Transverse colon (tissue), 4 donors: ENCODE results near the gene SAT2. TPM values are rescaled to one million over a fixed set of nuclear protein-coding genes. Genes with fewer than 3 reads are reported as not detected.

Experiments used
- DNase-seq: peaks from one replicate; pipeline ENCODE4 v3.0.0-alpha.2; 2019
- H3K27ac ChIP-seq, 4 donors: fragments of 200-600 bp; sonication (generic); 2 replicates each; pipeline ENCODE4 v1.5.1; 2016 to 2018; ENCODE audit warnings: inconsistent platforms in 4 of 4
- H3K27me3 ChIP-seq: fragments of 200-600 bp; sonication (generic); 2 replicates; pipeline ENCODE4 v1.5.1; 2017; ENCODE audit warnings: inconsistent platforms
- H3K36me3 ChIP-seq, 4 donors: fragments of 200-600 bp; sonication (generic); 2 replicates each; pipeline ENCODE4 v1.5.1; 2017 to 2019; ENCODE audit warnings: inconsistent platforms in 4 of 4
- H3K4me1 ChIP-seq, 4 donors: fragments of 200-600 bp; sonication (generic); 2 replicates each; pipeline ENCODE4 v1.5.1; 2017 to 2020; ENCODE audit warnings: inconsistent platforms in 4 of 4
- H3K4me3 ChIP-seq, 4 donors: fragments of 200-600 bp; sonication (generic); 1 replicate in 1 of 4; 2 replicates in 3 of 4; pipeline versions ENCODE4 v1.5.1 to v1.6.1; 2017 to 2019; ENCODE audit warnings: inconsistent platforms in 4 of 4
- H3K9me3 ChIP-seq, 2 donors: fragments of 200-600 bp; sonication (generic); 2 replicates each; pipeline ENCODE4 v1.5.1; 2017 to 2019; ENCODE audit warnings: inconsistent platforms in 2 of 2
- CTCF ChIP-seq, 5 experiments: fragments of 200-600 bp in 3 of 5; fragments of 450-650 bp in 2 of 5; sonication (generic) in 3 of 5; IDR thresholded peaks; 1 replicate in 2 of 5; 2 replicates in 3 of 5; pipeline ENCODE4 v1.5.1; 2016 to 2017; ENCODE audit warnings: antibody characterized with exemption in 5 of 5, inconsistent platforms in 3 of 5, mild to moderate bottlenecking in 2 of 5, moderate library complexity in 1 of 5
- EP300 ChIP-seq: sonication (generic); formaldehyde crosslinking; IDR thresholded peaks from one replicate; pipeline ENCODE4 v1.6.1; 2017; ENCODE audit warnings: antibody characterized with exemption, low read depth
- POLR2A ChIP-seq: fragments of 450-650 bp; IDR thresholded peaks from one replicate; pipeline ENCODE4 v1.6.1; 2016; ENCODE audit warnings: antibody characterized with exemption, mild to moderate bottlenecking, moderate library complexity
- POLR2AphosphoS5 ChIP-seq, 3 donors: sonication (generic); formaldehyde crosslinking; IDR thresholded peaks; one replicate each; pipeline ENCODE4 v1.6.1; 2016; ENCODE audit warnings: antibody characterized with exemption in 3 of 3
- WGBS, 2 donors: methylation state at CpG; one replicate each; pipeline ENCODE4 v1.1.5; 2018; ENCODE audit warnings: low coverage in 1 of 2; 5-methylcytosine and 5-hydroxymethylcytosine counted together
- in situ Hi-C, 4 donors: fragments of 200-750 bp; cut with MboI; loops; one replicate each; pipeline versions ENCODE4 v1.15.0 to v1.15.1; 2017; ENCODE audit warnings: low sequenced_read_pairs in 3 of 4, low pct_ligation_motif_present in 1 of 4, low pct_unique_long_range_greater_than_20kb in 1 of 4
- intact Hi-C: fragments of 100-400 bp; cut with DNase I; formaldehyde crosslinking; loops from one replicate; pipeline ENCODE4 v1.15.1; 2023; ENCODE audit warnings: low total_unique reads
- total RNA-seq, 4 donors: library from RNA; depleted of rRNA; stranded (reverse); fragments of >200 nt; gene quantifications; one replicate each; pipeline ENCODE4 v1.1.0, GENCODE V29; 2016

Gene SAT2
- 100 to 1,000 TPM in 1 of 4 donors, 10 to 100 TPM in 3; 21.7 to 106 (median 67.7) TPM for total RNA-seq

- Histone ChIP-seq H3K27ac (peak within 1 kb of the TSS; percentile 91 to 96 (median 93)), H3K9me3 (no peaks in the 10 kb centered on the region), H3K27me3 (no peaks in the 10 kb centered on the region), H3K4me1 (peaks cover 12 to 16% (median 15%) of the 10 kb centered on the region in 4 donors), H3K36me3 (no peaks in the 10 kb centered on the region), H3K4me3 (peak within 1 kb of the TSS; percentile 70 to 88 (median 82))
- intact Hi-C loops (no loop called here), in situ Hi-C loops (no loop called here)
- TF ChIP-seq POLR2A: peak; percentile 86
- peak; percentile 75 to 90 (median 86) for TF ChIP-seq POLR2AphosphoS5 (IDR thresholded peaks at IDR 0.05)
- TF ChIP-seq CTCF (IDR thresholded peaks at IDR 0.05): no peak
- TF ChIP-seq EP300: no peak
- DNase-seq: peak; percentile 95
- WGBS, 2 donors: 0% methylated on average over 41 of the region's 54 CpGs; no CpG with 5 or more reads in 1 of the 2 donors
These were observed at the start of gene SAT2 for GRCh38 chr17:7627250-7628121. Gene SAT2, minus strand, starts transcription at chr17:7627821. Its CDS starts 186 bp downstream, at chr17:7627635.

GRCh38 chr17:7676533-7676932, 48.9 kb upstream of the SAT2 start:
- 86% methylated on average over 5 of the region's 5 CpGs; no CpG with 5 or more reads in 1 of the 2 donors for WGBS, 2 donors
- no peak overlapping the region for H3K27ac ChIP-seq
- H3K4me1 ChIP-seq: no peaks in the 10 kb centered on the region
- no peaks in the 10 kb centered on the region for H3K27me3 ChIP-seq
- H3K36me3 ChIP-seq: peaks cover 0 to 41% (median 19%) of the 10 kb centered on the region in 4 donors
- DNase-seq: no peak
- intact Hi-C loops (no loop called here), in situ Hi-C loops (no loop called here)
- H3K4me3 ChIP-seq: no peak overlapping the region
- peaks cover 7 to 9% of the 10 kb centered on the region in 2 donors for H3K9me3 ChIP-seq
- TF ChIP-seq POLR2A: no peak
- no peak for TF ChIP-seq CTCF (IDR thresholded peaks at IDR 0.05)
- no peak for TF ChIP-seq EP300
- no peak for TF ChIP-seq POLR2AphosphoS5 (IDR thresholded peaks at IDR 0.05)

- H3K9me3 ChIP-seq: peaks cover 7 to 9% of the 10 kb centered on the region in 2 donors
- H3K27ac ChIP-seq: no peak overlapping the region
- peaks cover 0 to 57% (median 26%) of the 10 kb centered on the region in 4 donors for H3K36me3 ChIP-seq
- no peak overlapping the region for H3K4me3 ChIP-seq
- intact Hi-C loops (no loop called here), in situ Hi-C loops (no loop called here)
- WGBS, 2 donors: 88 to 92% methylated on average over 8 to 14 of the region's 14 CpGs
- DNase-seq: no peak
- TF ChIP-seq POLR2AphosphoS5 (IDR thresholded peaks at IDR 0.05) (no peak), POLR2A (no peak), CTCF (IDR thresholded peaks at IDR 0.05) (no peak), EP300 (no peak)
- H3K4me1 ChIP-seq: no peaks in the 10 kb centered on the region
- H3K27me3 ChIP-seq: no peaks in the 10 kb centered on the region
These were observed 47.3 kb upstream of the SAT2 start for GRCh38 chr17:7674934-7675333.

GRCh38 chr17:7673239-7673638, 45.6 kb upstream of the SAT2 start:
- Histone ChIP-seq H3K27ac (no peak overlapping the region), H3K9me3 (peaks cover 7 to 9% of the 10 kb centered on the region in 2 donors), H3K27me3 (no peaks in the 10 kb centered on the region), H3K36me3 (peaks cover 0 to 59% (median 26%) of the 10 kb centered on the region in 4 donors), H3K4me1 (no peaks in the 10 kb centered on the region), H3K4me3 (no peak overlapping the region)
- in situ Hi-C loops: no loop called here
- intact Hi-C loops: no loop called here
- WGBS, 2 donors: 94 to 96% methylated on average over 2 of the region's 2 CpGs
- peak in 4 of 5 experiments; percentile 37 to 44 (median 39) for TF ChIP-seq CTCF (IDR thresholded peaks at IDR 0.05)
- no peak for TF ChIP-seq POLR2AphosphoS5 (IDR thresholded peaks at IDR 0.05)
- TF ChIP-seq POLR2A: no peak
- TF ChIP-seq EP300: no peak
- DNase-seq: peak; percentile 15
